HG02852 (cell line): ENCODE results near the gene FAM117B.
"Not testable (repeated sequence)": the region's sequence is repeated elsewhere in the genome, so short reads cannot be mapped to it uniquely, and the experiment has no call there.

Experiments
- ATAC-seq: cut with Tn5 transposase; IDR thresholded peaks from one replicate; pipeline ENCODE4 v1.9.1; 2021; ENCODE audit warnings: mild to moderate bottlenecking, moderate library complexity; ENCODE audit not compliant: unreplicated experiment

Gene FAM117B

DNA sequence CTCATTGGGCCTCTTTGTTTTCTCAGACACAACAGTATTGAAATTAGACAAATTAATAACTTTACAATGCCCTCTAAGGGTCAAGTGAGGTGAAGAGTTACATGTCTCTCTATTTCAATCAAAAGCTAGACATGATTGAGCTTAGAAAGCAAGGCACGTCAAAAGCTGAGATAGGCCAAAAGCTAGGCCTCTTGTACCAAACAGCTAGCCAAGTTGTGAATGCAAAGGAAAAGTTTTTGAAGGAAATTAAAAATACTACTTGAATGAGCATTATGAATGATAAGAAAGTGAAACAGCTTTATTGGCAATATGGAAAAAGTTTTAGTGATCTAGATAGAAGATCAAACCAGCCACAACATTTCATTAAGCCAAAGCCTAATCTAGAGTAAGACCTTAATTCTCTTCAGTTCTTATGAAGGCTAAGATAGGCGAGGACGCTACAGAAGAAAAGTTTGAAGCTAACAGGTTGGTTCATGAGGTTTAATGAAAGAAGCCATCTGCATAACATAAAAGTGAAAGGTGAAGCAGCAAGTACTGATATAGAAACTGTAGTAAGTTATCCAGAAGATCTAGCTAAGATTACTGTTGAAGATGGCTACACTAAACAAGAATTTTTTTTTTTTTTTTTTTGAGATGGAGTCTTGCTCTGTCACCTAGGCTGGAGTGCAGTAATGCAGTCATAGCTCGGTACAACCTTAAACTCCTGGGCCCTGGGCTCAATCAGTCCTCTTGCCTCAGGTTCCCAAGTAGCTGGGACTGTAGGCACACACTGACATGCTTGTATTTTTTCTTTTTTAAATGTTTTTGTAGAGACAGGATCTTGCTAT is 65.5 kb downstream of the FAM117B start:
- ATAC-seq = no peak

DNA sequence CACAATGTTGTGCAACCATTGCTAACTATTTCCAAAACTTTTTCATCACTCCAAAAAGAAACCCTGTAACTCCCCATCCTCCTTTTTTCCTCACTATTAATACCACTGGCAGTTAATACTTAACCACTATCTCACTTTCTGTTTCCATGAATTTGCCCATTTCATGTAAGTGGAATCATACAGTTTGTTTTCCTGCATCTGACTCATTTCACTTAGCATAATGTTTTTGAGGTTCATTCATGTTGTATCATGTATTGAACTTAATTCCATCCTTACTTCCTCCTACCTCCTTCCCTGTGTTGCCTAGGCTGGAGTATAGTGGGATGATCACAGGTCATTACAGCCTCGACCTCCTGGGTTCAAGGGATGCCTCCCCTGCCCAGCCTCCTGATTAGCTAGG is 68.3 kb downstream of the FAM117B start:
- ATAC-seq = no peak

DNA sequence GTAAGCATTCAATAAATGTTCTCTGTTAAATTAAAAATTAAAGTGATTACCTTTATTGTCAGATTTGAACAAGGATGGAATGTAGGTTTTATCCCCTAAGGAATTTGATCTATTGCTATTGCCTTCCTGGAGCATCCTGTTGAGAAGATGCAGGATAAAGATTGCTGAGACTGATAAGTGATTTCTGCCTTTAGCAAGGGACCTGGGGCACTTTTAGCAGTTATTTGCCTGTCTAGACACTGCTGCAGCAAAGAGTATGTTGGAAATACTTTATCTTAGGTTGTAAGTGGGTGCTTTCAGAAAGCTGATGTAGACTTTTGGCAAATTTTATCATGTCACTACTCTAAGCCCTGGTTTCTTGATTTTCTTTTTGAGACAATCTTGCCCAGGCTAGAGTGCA is 69.5 kb downstream of the FAM117B start:
- ATAC-seq = no peak

DNA sequence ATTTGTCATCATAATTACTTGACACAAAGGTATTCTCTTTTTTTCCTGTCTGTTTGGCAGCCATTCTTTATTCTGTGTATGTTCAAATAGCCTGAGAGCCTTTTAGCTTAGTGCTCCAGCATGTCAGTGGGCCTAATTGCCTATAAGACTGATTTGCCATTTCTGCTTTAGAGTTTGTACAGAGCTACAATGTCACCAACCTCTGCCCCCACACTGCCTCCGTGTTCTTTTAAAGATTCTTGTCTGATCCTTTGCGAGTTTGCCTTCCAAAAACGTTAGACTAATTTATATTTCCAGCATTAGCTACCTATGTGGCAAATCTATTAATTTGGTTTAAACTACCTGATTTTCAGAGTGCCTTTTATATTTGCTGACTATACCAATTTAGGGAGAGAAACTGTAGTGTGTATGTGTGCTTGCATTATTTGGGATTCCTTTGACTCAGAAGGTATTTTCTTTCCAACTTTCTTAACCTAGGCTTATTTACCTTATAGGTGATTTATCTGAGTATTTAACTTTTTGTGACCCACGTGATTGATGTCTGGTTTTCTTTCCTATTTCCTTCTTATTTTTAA is 70.8 kb downstream of the FAM117B start:
- ATAC-seq = no peak

DNA sequence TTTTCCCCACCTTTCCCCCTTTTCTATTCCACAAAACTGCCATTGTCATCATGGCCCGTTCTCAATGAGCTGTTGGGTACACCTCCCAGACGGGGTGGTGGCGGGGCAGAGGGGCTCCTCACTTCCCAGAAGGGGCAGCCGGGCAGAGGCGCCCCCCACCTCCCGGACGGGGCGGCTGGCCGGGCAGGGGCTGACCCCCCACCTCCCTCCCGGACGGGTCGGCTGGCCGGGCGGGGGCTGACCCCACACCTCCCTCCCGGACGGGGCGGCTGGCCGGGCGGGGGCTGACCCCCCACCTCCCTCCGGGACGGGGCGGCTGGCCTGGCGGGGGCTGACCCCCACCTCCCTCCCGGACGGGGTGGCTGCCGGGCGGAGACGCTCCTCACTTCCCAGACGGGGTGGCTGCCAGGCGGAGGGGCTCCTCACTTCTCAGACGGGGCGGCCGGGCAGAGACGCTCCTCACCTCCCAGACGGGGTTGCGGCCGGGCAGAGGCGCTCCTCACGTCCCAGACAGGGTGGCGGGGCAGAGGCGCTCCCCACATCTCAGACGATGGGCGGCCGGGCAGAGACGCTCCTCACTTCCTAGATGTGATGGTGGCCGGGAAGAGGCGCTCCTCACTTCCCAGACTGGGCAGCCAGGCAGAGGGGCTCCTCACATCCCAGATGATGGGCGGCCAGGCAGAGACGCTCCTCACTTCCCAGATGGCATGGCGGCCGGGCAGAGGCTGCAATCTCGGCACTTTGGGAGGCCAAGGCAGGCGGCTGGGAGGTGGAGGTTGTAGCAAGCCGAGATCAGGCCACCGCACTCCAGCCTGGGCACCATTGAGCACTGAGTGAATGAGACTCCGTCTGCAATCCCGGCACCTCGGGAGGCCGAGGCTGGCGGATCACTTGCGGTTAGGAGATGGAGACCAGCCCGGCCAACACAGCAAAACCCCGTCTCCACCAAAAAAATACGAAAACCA is 80.5 kb downstream of the FAM117B start:
- not testable (repeated sequence) for ATAC-seq

DNA sequence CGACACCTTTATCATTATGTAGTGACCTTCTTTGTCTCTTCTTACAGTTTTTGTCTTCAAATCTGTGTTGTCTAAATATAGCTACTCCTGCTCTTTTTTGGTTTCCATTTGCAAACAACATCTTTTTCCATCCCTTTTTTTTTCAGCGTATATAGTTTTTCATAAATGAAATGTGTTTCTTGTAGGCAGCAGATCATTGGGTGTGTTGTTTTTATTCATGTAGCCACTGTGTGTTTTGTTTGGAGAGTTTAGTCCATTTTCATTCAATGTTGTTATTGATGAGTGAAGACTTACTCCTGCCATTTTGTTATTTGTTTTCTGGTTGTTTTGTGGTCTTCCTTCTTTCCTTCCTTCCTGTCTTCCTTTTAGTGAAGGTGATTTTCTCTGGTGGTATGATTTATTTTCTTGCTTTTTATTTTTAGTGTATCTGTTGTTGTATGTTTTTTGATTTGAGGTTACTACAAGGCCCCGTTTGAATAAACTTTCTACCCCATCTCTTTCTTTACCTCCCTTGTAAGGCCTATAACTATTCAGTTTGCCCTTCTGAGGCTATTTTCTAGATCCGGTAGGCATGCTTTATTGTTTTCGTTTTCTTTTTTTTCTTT is 81.4 kb downstream of the FAM117B start:
- ATAC-seq = no peak

DNA sequence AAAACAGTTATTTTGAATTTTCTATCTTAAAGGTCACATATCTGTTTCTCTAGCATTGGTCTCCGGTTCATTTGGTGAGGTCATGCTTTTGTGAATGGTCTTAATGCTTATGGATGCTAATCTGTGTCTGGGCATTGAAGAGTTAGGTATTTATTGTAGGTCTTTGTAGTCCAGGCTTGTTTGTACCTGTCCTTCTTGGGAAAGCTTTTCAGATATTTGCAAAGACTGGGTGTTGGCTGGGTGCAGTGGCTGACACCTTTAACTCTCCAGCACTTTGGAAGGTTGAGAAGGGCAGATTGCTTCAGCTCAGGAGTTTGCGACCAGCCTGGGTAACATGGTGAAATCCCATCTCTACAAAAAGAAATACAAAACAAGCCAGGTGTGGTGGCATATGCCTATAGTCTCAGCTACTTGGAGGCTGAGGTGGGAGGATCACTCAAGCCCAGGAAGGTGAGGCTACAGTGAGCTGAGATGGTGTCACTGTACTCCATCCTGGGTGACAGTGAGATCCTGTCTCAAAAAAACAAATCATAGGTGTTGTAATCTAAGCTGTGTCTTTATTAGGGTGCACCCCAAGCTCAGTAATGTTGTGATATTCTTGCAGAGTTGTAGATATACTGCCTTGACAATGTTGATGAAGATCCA is 82.3 kb downstream of the FAM117B start:
- ATAC-seq = no peak

DNA sequence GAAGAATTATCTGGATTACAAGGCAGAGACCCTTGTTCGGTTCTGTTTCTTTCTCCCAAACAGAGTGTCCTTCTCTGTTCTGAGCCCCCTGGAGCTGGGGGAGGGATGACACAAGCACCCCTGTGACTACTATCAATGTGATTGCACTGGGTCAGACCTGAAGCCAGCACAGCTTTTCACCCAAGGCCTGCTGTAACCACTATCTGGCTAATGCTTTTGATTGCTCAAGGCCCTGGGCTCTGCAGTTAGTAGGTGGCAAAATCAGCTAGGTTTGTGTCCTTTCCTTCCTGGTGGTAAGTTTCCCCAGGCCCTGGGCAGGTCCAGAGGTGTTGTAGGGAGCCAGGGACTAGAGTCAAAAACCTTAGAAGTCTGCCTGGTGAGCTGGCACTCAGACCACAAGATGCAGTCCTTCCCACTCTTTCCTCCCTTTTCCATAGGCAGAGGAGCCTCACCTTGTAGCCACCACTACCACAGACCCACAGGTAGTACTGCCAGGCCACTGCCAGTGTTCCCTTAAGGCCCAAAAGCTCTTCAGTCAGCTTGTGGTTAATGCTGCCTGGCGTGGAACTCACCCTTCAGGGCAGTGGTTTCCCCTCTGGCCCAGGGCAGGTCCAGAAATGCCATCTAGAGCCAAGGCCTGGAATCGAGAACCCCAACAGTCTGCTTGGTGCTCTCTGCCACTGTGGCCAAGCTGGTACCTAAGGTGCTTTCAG is 83.0 kb downstream of the FAM117B start:
- no peak for ATAC-seq

DNA sequence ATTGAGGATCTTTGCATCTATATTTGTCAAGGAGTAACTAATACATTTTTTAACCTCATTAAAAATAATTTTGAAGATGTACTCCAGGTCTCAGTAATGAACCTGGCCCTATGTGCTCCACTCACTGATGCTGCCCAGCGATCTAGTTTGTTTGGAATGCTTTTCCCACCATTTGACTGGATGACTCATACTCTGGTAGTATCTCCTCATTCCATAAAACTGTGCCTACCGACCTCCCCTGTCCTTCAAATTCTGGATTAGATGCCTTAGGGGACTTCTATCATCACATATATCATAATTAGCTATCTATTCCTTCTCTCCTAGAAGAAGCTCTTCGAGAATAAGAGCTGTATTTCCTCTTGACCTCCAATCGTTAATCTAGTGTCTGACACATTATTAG is 83.8 kb downstream of the FAM117B start:
- no peak for ATAC-seq

DNA sequence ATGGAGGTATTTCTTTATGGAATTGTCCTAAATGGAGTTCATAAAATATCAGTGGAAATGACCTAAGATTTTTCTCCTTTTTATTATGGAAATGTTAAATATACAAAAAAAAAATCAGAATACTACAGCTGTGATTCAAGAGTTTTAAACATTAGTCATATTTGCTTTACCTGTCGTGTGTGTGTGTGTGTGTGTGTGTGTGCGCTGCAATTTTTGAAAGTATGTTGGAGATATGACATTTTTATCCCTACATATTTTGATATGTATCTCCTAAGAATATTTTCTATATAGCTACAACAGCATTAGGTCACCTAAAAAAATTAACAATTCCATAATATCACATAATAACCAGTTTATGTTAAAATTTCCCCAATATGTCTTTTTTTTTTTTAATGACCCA is 85.5 kb downstream of the FAM117B start:
- no peak for ATAC-seq

DNA sequence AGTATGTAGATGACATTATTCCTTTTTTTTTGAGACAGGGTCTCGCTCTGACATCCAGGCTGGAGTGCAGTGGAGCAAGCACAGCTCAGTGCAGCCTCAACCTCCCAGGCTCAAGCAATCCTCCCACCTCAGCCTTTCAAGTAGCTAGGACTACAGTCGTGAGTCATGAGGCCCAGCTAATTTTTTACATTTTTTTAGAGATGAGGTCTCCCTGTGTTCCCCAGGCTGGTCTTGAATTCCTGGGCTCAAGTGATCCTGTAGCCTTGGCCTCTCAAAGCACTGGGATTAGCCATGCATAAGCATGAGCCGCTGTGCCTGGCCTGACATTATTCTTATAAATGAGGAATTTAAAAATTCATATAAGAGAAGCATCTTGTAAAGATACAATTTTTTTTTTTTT is 86.9 kb downstream of the FAM117B start:
- no peak for ATAC-seq

DNA sequence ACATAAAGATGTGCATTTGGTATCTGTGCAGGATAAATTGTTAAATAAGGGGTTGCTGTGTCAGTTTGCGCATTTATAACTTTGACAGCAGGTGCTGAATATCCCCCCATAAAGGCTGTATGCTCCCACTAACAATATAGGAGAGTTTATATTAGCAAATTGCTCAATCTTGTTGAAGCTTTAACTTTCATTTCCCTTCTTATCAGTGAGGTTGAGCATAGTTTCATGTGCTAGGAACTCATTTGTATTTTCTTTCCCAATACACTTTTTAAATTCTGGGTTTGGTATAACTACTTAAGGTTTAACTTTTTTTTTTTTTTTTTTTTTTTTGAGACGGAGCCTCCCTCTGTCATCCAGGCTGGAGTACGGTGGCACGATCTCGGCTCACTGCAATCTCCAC is 89.0 kb downstream of the FAM117B start:
- ATAC-seq = no peak

DNA sequence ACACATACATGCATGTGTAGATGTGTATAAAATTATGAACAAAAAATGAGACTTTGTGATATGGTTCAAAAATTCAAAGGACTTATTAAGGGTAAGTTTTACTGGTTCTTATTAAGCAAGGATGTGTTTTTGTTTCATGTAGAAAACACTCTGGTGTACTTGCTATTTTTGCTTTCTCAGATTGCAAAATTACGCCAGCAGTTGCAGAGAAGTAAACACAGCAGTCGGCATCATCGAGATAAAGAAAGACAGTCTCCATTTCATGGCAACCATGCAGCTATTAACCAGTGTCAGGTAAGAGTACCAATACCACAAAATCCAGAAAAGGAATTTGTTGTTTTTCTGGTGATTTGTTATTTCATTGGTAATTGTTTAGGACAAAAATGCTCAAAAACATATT is 91.3 kb downstream of the FAM117B start:
- no peak for ATAC-seq

DNA sequence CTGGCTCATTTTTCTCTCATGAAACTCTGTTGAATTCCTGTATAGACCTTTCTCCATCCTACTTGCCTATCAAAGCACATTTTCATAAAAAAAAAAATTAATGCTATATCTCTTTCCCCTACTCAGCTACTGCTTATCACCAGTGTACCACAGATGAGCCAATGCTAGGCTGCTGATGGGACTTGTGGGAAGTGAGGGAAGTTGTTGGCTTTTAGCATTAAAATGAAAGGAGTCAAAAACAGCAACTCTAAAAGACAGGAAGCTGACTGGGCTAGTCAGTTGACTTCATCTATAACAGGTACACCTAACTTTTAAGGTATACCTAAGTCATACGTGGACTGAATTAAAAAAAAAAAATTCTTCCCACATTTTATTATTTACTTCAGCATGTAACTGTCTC is 102.1 kb downstream of the FAM117B start:
- no peak for ATAC-seq

DNA sequence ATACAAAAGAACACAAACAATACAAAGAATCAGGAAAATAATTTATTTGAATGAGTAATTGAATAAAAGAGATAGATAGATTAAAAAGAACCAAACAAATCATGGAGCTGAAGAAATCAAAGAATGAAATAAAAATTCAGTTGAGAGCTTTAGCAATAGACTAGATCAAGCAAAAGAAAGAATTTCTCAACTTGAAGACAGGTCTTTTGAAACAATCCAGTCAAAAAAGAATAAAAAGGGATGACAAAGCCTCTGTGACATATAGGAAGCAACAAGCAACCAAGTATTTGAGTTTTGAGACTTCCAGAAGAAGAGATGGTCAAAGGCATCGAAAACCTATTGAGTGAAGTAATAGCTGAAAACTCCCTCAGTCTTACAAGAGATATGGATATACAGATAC is 108.8 kb downstream of the FAM117B start:
- ATAC-seq = no peak

DNA sequence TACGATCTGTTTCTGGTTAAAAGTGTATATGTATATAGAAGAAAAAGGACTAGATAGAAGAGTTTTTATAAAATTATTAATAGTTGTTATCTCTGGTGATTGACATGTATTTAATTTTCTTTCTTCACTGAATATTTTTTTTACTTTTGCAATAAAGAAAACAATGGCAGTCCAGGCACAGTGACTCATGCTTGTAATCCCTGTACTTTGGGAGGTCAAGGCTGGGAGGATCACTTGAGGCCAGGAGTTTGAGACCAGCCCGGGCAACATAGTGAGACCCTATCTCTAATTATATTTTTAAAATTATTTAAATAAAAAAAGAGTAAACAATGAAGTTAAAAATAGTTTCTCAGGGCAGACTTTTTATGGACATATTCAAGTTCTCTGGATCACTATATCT is 114.7 kb downstream of the FAM117B start:
- no peak for ATAC-seq

DNA sequence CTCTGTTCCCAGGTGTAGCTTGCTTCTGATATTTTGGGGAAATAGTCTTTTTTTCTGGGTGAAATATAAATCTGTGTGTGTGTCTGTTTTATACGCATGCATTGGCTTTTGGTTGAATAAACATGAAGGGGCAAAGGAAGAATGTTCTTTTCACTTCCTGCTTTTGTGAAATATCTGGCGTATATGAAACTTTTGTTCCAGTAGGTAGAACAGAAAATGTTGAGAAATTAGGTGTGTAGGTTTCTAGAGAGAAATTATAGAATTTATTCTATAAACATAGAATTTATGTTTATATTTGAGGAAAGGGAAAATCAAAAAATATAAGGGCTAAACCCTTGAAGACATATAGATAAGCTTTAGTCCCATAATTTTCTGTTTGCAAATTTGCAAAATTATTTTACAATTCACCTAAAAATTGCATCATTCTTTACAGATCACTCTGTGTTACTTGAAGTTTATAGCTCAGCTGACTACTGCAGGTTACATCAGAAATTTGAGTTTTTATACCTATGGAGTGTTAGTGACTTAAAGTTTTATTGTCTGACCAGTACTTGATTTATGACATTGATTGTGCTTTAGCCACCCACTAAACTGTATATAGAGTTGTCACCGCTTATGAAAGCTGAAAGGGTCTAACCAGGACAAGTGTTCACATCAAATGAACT is 116.1 kb downstream of the FAM117B start:
- no peak for ATAC-seq

DNA sequence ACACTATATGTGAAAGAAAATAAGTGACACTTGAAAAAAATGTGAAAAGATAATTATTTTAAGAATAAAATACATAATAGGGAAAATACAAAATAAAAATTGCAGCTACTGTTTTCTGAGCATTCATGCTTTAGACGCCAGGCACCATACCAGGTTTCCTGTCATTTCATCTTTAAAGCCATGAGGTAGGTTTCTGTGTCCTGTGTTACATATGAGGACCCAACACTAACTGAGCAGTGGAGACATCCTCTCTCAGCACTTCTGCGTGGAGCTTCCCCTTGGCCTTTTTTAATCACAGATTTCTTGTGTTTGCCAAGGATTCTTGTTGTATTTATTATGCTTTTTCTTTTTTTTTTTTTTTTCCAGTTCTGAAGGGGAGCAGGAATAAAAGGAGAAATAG is 117.3 kb downstream of the FAM117B start:
- ATAC-seq = no peak

DNA sequence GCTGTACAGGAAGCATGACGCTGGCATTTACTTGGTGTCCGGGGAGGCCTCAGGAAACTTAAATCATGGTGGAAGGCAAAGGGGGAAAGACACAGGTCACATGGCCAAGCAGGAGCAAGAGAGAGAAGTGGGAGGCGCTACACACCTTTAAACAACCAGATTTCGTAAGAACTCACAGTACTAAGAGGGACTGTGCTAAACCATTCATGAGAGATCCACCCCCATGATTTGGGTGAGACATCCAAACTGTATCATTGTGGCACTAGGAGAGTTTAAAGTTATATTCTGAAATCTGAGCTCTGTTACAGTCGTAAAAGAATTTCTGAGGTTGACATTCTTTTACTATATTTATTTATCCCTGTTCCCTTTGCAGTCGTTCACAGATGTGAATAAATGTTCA is 120.2 kb downstream of the FAM117B start:
- no peak for ATAC-seq

DNA sequence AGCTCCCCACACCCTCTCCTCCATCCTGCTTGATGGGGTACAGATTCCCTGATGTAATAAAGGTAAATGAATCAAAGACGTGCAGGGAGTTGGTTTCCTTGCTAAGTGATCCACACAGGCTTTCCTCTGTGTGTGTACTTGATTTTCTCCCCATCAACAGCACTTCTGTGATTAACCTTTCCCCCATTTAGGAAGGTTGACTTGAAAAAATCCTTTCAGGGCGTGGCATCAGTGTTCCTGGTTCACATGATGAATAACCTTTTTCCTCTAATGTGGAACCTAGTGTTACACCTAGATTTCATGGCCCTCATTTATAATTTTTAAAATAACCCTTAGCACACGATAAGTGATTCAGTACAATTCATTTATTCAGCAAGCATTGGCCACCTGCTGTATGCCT is 121.8 kb downstream of the FAM117B start:
- ATAC-seq = no peak
